ENCODE measurements around the gene ZNF556. TPM values are rescaled to one million over a fixed set of nuclear protein-coding genes. Genes with fewer than 3 reads are reported as not detected.

ZNF556 gene
- total RNA-seq = under 0.01 and 0.09 TPM in 2 replicates

DNA sequence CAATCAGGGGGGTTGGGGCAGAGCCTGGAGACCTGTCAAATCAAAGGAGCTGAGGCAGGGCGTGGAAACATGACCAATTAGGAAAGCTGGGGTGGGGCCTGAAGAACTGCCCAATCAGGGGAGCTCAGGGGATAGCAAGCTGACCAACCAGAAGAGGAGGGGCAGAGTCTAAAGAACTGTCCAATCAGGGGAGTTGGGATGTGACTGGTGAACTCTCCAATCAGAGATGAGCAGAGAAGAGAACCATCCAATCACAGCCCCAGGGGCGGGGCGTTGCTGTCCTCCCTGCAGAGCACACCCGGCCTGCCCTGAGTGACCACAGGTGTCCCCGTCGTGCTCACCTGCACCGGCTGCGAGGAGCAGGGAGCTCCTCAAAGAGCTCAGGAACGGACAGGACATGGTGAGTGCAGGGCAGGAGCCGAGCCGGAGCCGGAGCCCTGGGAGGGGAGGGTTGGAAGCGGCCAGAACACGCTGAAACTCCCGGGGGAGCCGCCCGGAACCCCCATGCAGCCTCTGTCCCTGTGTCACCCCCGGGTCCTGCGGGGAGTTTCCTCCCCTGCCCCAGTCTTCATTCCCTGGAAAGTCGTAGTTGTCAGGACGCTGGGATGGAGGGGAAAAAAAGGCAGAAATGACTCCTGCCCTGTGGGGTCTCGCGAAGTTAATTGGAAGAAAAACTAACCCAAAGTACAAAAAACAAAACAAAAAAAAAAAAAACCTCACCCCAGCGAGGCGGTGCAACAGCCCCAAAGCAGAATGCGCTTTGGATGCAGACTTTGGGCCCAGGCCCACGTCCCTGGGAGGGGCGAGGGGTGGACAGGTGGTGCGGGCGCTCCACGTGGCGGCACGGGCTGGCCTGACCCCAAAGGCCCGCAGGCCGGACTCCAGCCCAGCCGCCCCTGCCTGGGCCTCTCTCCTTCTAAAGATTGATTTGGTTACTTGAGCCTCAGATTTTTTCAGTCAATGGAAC lies at the start of gene ZNF556:
ZNF556 (plus strand) TSS at position 311 of the 967 bp plus-strand sequence; CDS start at position 398, 87 bp downstream.

DNA sequence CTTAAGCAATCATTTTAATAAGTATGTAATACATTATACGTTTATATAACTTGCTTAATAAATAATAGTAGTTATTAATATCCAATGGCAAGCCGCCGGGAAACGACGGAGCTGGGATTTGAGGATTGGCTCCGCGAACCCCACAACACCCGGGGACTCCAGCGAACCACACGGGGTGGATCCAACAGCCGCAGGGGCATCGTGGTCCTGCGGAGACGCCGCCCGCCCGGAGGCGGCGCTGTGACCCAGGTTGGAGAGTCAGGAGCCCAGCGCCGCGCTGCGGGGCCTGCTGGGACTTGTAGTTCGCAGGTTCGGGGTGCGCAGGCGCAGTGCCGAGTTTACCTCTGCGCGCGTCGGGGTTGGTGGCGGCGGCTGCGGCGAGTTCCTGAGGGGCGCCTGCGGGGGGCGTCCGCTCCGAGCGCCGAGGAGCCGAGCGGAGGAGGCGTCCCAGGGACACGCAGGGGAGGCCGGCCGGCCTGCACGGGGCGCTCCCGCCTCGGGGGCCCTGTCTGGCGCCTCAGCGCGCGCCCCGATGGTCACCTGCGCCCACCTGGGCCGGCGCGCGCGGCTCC lies 47.5 kb upstream of the ZNF556 start, which contains the start of gene ZNF554:
ZNF554 (plus strand) TSS at position 329 of the 572 bp plus-strand sequence; CDS start at position 533, 204 bp downstream.

GRCh38 chr19:2840794-2841791 lies 26.0 kb upstream of the ZNF556 start, which contains the start of gene ZNF555:
TSS of gene ZNF555 (plus strand) at chr19:2841475. CDS start at chr19:2841573, 98 bp downstream.

GRCh38 chr19:2900296-2901252 lies 33.4 kb downstream of the ZNF556 start, which contains the start of gene ZNF57:
TSS of gene ZNF57 (plus strand) at chr19:2900928. CDS start at chr19:2901046, 118 bp downstream.

Other genes starting within 250 kb of the ZNF556 start
- 0.14 and 0.37 TPM in 2 replicates for gene GNG7, start 164.6 kb upstream of the ZNF556 start, total RNA-seq
- gene DIRAS1, start 146.0 kb upstream of the ZNF556 start, total RNA-seq = 1.3 and 2.7 TPM in 2 replicates
- 23.3 and 32.4 TPM in 2 replicates for gene SLC39A3, start 127.3 kb upstream of the ZNF556 start, total RNA-seq
- gene SGTA, start 84.1 kb upstream of the ZNF556 start, total RNA-seq = 23.6 and 27.5 TPM in 2 replicates
- 41.4 and 61.7 TPM in 2 replicates for gene THOP1, start 81.8 kb upstream of the ZNF556 start, total RNA-seq
- gene ZNF554, start 47.5 kb upstream of the ZNF556 start, total RNA-seq = 3.7 and 4.1 TPM in 2 replicates
- 4.3 and 5.0 TPM in 2 replicates for gene ZNF555, start 25.9 kb upstream of the ZNF556 start, total RNA-seq
- 3.5 and 3.6 TPM in 2 replicates for gene ZNF57, start 33.6 kb downstream of the ZNF556 start, total RNA-seq
- gene ZNF77, start 77.6 kb downstream of the ZNF556 start, total RNA-seq = 3.5 and 5.5 TPM in 2 replicates
- gene TLE6, start 110.2 kb downstream of the ZNF556 start, total RNA-seq = 2.4 and 3.4 TPM in 2 replicates
- 2.1 and 3.1 TPM in 2 replicates for gene TLE2, start 161.9 kb downstream of the ZNF556 start, total RNA-seq
- gene TLE5, start 195.2 kb downstream of the ZNF556 start, total RNA-seq = 109 and 139 TPM in 2 replicates
- 58.2 and 66.7 TPM in 2 replicates for gene GNA11, start 227.0 kb downstream of the ZNF556 start, total RNA-seq